AG09309 (cell line): ENCODE data around the gene PHF12.

ENCODE experiments used
- DNase-seq: peaks from one replicate; pipeline ENCODE4 v3.0.0-alpha.2; 2010; ENCODE audit warnings: low read depth
- H3K4me3 ChIP-seq: 2 replicates; pipeline ENCODE4 v1.5.1; 2011; ENCODE audit warnings: mild to moderate bottlenecking, low read depth, low read length, moderate library complexity; ENCODE audit not compliant: control insufficient read depth
- TF ChIP-seq, protein P1 (sequence below): IDR thresholded peaks from 2 replicates; pipeline ENCODE4 v1.5.1; 2011; ENCODE audit warnings: mild to moderate bottlenecking, low read depth, low read length, inconsistent platforms; ENCODE audit not compliant: insufficient read depth, control insufficient read depth; ENCODE audit errors: missing control alignments

The PHF12 gene

DNA sequence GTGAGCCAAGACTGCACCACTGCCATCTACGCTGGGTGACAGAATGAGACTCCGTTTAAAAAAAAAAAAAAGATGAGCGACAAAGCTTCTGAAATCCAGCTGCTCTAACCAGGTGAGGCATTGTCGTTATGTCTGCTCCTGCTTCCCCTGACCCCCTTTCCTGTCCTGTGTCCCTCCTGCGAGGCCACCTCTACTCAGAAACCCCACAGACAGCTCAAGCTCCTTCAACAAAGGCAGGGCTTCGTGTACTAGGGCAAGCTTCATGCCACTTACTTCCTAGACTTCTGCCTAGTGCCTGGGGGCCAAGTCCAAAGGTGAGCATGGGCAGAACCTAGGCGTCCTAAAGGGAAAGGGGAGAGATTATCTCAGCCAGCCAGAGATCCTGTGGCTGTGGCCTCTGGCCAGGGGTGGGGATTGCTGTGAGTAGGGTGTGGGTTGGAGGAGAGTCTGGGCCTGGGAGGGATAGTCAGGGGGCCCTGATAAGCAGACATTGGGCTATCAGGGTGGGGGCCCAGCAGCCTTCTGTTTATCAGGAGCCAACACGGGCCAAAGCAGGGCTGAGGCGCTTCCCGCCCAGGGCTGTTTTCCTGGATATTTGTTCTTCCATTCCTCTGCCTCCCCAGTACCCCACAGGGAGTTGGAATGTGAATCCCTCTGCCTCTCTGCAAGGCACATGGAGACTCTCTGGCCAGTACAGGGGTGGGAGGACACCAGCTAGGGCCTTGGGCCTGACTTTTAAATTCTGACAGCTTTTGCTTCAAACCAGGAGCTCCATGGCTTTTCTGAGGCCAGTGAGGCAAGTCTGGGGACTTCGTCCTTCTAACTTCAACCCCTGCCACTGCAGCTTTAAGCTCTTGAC, 86.1 kb downstream of the PHF12 start:
- H3K4me3 ChIP-seq, result no peak overlapping the region
- DNase-seq, result no peak
- TF ChIP-seq, protein P1, sequence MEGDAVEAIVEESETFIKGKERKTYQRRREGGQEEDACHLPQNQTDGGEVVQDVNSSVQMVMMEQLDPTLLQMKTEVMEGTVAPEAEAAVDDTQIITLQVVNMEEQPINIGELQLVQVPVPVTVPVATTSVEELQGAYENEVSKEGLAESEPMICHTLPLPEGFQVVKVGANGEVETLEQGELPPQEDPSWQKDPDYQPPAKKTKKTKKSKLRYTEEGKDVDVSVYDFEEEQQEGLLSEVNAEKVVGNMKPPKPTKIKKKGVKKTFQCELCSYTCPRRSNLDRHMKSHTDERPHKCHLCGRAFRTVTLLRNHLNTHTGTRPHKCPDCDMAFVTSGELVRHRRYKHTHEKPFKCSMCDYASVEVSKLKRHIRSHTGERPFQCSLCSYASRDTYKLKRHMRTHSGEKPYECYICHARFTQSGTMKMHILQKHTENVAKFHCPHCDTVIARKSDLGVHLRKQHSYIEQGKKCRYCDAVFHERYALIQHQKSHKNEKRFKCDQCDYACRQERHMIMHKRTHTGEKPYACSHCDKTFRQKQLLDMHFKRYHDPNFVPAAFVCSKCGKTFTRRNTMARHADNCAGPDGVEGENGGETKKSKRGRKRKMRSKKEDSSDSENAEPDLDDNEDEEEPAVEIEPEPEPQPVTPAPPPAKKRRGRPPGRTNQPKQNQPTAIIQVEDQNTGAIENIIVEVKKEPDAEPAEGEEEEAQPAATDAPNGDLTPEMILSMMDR, result no peak

DNA sequence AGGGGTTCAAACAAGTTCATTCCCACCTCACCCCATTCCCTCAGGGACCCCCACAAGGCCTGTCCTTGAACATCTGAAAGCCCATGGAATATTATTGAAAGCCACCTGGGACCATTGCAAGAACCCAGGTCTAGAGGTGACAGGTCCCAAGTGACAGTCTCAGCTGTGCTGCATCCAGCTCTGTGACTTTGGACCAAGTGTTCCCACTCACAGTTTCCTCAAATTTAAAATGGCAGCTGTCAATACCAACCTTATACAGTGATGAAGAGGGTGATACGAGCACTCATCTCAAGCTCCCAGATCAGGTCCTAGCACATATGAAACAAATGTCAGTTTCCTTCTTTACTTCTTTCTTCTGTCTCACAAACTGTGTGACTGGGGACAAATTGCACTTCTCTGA, 87.4 kb downstream of the PHF12 start:
- H3K4me3 ChIP-seq, result no peak overlapping the region
- no peak for DNase-seq
- TF ChIP-seq, protein P1, result no peak

DNA sequence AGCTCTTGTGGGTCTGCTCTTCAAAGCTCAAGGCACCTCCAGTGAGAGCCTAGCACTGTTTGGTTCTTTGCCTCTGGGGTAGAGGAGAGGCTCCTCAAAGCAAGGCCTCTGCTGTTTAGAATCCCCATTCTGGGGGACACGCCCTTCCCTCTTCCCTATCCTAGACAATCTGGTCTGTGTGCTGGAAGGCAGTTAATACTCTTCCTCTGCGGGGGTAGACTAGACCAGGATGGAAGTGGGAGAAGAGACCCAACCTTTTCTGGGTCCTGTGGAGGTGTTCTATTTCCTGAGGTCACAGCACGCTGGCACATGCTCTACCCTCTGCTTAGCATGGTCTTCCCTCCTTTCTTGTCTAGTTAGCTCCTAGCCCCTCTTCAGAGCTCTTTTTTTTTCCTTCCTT, 88.8 kb downstream of the PHF12 start:
- H3K4me3 ChIP-seq, result no peak overlapping the region
- no peak for DNase-seq
- TF ChIP-seq, protein P1, result no peak

DNA sequence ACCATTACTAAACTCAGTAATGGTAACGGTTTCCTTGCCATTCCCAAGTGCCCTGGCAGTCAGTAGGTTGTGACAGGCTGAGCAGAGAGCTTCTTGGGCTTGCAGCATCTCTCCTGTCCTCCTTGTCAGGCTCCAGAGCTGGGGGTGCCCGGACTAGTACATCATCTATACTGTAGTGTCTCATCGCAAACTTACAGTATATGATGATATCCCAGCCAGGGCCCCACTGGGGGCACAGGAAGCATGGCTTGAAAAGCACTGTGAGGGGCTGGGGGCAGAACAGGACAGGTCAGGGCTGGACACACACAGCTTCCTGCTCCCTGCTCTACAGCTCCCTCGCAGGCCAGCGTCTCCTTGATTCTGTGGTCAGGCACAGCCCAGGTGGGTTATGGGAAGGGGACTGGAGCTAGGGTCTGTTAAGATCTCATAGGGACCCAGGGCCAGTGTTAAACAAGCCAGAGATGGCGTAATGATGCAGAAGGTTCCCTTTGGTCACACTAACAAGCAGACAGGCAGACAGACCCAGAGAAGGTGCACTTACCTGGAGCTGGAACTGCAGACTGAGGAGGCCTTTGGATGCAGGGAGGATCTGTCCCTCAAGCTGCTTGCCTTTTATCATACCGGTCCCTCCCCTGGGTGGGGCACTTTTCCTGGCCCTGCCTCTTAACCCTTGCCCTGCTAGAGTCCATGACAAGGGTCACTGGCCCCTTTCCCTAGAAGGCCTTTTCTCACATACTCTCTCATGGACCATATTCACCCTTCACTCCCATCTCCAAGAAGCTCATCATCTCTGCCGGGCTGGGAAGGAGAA, 89.7 kb downstream of the PHF12 start:
- DNase-seq, result no peak
- H3K4me3 ChIP-seq, result no peak overlapping the region
- TF ChIP-seq, protein P1, result no peak

DNA sequence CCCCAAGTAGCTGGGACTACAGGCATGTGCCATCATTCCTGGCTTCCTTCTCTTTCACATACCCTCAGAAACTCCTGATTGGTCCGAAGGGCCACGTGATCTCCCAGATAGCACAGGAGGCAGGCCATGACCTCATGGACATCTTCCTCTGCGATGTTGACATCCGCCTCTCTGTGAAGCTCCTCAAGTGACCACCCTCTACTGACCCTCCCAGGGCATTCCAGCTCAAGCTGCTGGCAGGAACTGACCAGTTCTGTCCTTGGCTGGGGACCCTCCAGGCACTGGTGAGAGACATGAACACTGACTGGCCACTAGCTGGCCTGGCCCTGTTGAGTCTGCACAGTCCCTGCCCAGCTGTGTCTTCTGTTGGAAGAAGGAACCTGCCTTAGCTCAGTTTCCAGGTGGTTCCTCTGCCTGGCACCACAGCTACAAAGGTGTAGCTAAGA, 90.9 kb downstream of the PHF12 start:
- TF ChIP-seq, protein P1, result no peak
- no peak overlapping the region for H3K4me3 ChIP-seq
- no peak for DNase-seq

DNA sequence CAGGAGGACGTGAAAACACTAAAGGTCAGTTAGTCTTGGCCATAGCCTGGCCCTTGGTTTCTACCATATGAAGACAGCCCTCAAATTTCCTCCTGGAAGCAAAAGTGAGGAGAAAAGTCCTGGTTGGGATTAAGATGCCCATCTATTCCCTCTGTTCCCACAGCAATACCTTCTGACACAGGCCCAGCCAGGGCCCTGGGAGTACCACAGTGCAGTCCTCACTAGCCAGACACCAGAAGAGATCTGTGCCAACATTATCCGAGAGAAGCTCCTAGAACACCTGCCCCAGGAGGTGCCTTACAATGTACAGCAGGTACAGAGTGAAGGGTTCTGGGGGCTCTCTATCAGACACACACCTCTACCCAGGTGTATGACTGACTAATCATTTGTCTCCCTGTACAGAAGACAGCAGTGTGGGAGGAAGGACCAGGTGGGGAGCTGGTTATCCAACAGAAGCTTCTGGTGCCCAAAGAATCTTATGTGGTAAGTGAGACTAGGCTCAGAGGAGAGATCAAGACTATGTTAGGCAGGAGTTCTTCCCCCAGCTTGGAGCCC, 92.4 kb downstream of the PHF12 start:
- DNase-seq, result no peak
- TF ChIP-seq, protein P1, result no peak
- H3K4me3 ChIP-seq, result no peak overlapping the region
